GM18517 (cell line): ENCODE measurements around the gene CD151.

Experiments
- ATAC-seq: cut with Tn5 transposase; IDR thresholded peaks from one replicate; pipeline ENCODE4 v1.9.1; 2021; ENCODE audit warnings: mild to moderate bottlenecking, moderate library complexity; ENCODE audit not compliant: unreplicated experiment

CD151 gene

GRCh38 chr11:869399-870126 lies 36.8 kb downstream of the CD151 start:
- ATAC-seq: no peak

- ATAC-seq: no peak
These were observed 37.3 kb downstream of the CD151 start for GRCh38 chr11:870127-870413.

GRCh38 chr11:870418-870817 lies 37.7 kb downstream of the CD151 start:
- ATAC-seq: no peak

- ATAC-seq: no peak
These were observed 38.7 kb downstream of the CD151 start for GRCh38 chr11:871472-871871.

- ATAC-seq: no peak
These were observed 40.0 kb downstream of the CD151 start for GRCh38 chr11:872799-873198.

GRCh38 chr11:873706-874105 lies 41.0 kb downstream of the CD151 start:
- no peak for ATAC-seq

- ATAC-seq: no peak
These were observed 42.5 kb downstream of the CD151 start for GRCh38 chr11:875203-875602.

- no peak for ATAC-seq
These were observed 43.1 kb downstream of the CD151 start for GRCh38 chr11:875769-876301.

GRCh38 chr11:876545-876944 lies 43.8 kb downstream of the CD151 start:
- no peak for ATAC-seq

GRCh38 chr11:877565-877964 lies 44.8 kb downstream of the CD151 start:
- no peak for ATAC-seq

- no peak for ATAC-seq
These were observed 47.7 kb downstream of the CD151 start for GRCh38 chr11:880447-880846.

- no peak for ATAC-seq
These were observed 49.8 kb downstream of the CD151 start for GRCh38 chr11:882596-882995.

GRCh38 chr11:883527-883926 lies 50.8 kb downstream of the CD151 start:
- ATAC-seq: no peak

- no peak for ATAC-seq
These were observed 51.9 kb downstream of the CD151 start for GRCh38 chr11:884578-885070.

GRCh38 chr11:886568-886967 lies 53.8 kb downstream of the CD151 start:
- ATAC-seq: no peak

GRCh38 chr11:887589-887988 lies 54.8 kb downstream of the CD151 start:
- no peak for ATAC-seq
